PFSK-1 (cell line): Measurements from ENCODE around the gene DYNC2H1.

Experiments
- FOXP2 ChIP-seq: optimal IDR thresholded peaks from 2 replicates; pipeline ENCODE3; 2011; ENCODE audit warnings: borderline replicate concordance, control low read depth, inconsistent platforms; ENCODE audit not compliant: insufficient read depth; ENCODE audit errors: extremely low read length, extremely low read depth
- POLR2AphosphoS5 ChIP-seq: IDR thresholded peaks from 2 replicates; pipeline ENCODE4 v1.6.1; 2012; ENCODE audit warnings: low read depth, mild to moderate bottlenecking, control low read depth, low read length, moderate library complexity
- SIN3A ChIP-seq: IDR thresholded peaks from 2 replicates; pipeline ENCODE4 v1.6.1; 2012; ENCODE audit warnings: mild to moderate bottlenecking, low read length, moderate library complexity, borderline replicate concordance; ENCODE audit not compliant: insufficient read depth
- TAF1 ChIP-seq: IDR thresholded peaks from 2 replicates; pipeline ENCODE4 v1.6.1; 2012; ENCODE audit warnings: low read length, control low read depth, borderline replicate concordance; ENCODE audit not compliant: insufficient read depth
- TF ChIP-seq, protein P1 (sequence below), 2 experiments: IDR thresholded peaks; 2 replicates each; pipeline versions ENCODE4 v1.6.1 to v1.8.0; 2011 to 2012; ENCODE audit warnings: low read depth in 2 of 2, low read length in 2 of 2, control low read depth in 1 of 2, inconsistent platforms in 1 of 2, mild to moderate bottlenecking in 1 of 2, moderate library complexity in 1 of 2; ENCODE audit not compliant: insufficient read depth in 1 of 2

The DYNC2H1 gene

DNA sequence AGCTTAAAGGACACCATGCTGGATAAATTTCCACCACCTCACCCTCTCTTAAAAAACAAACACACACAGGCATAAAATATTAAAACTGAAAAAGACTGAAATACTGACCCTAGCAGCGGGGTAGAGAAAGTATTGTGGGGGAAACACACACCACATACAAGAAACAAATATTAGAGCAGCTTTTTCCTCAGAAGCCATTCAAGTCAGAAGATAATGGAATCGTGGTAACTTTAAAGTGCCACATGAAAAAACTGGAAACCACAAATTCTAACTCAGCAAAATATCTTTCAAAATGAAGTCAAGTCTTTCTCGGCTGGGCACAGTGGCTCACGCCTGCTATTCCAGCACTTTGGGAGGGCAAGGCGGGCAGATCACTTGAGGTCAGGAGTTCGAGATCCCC, 223.2 kb downstream of the DYNC2H1 start:
- TF ChIP-seq FOXP2, result no peak
- no peak for TF ChIP-seq POLR2AphosphoS5
- TF ChIP-seq, protein P1, sequence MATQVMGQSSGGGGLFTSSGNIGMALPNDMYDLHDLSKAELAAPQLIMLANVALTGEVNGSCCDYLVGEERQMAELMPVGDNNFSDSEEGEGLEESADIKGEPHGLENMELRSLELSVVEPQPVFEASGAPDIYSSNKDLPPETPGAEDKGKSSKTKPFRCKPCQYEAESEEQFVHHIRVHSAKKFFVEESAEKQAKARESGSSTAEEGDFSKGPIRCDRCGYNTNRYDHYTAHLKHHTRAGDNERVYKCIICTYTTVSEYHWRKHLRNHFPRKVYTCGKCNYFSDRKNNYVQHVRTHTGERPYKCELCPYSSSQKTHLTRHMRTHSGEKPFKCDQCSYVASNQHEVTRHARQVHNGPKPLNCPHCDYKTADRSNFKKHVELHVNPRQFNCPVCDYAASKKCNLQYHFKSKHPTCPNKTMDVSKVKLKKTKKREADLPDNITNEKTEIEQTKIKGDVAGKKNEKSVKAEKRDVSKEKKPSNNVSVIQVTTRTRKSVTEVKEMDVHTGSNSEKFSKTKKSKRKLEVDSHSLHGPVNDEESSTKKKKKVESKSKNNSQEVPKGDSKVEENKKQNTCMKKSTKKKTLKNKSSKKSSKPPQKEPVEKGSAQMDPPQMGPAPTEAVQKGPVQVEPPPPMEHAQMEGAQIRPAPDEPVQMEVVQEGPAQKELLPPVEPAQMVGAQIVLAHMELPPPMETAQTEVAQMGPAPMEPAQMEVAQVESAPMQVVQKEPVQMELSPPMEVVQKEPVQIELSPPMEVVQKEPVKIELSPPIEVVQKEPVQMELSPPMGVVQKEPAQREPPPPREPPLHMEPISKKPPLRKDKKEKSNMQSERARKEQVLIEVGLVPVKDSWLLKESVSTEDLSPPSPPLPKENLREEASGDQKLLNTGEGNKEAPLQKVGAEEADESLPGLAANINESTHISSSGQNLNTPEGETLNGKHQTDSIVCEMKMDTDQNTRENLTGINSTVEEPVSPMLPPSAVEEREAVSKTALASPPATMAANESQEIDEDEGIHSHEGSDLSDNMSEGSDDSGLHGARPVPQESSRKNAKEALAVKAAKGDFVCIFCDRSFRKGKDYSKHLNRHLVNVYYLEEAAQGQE (IDR thresholded peaks at IDR 0.05; ENCODE audit: insufficient read depth in 1 of 2, low read depth in 2 of 2, low read length in 2 of 2), result no peak
- TF ChIP-seq SIN3A, result no peak
- no peak for TF ChIP-seq TAF1

DNA sequence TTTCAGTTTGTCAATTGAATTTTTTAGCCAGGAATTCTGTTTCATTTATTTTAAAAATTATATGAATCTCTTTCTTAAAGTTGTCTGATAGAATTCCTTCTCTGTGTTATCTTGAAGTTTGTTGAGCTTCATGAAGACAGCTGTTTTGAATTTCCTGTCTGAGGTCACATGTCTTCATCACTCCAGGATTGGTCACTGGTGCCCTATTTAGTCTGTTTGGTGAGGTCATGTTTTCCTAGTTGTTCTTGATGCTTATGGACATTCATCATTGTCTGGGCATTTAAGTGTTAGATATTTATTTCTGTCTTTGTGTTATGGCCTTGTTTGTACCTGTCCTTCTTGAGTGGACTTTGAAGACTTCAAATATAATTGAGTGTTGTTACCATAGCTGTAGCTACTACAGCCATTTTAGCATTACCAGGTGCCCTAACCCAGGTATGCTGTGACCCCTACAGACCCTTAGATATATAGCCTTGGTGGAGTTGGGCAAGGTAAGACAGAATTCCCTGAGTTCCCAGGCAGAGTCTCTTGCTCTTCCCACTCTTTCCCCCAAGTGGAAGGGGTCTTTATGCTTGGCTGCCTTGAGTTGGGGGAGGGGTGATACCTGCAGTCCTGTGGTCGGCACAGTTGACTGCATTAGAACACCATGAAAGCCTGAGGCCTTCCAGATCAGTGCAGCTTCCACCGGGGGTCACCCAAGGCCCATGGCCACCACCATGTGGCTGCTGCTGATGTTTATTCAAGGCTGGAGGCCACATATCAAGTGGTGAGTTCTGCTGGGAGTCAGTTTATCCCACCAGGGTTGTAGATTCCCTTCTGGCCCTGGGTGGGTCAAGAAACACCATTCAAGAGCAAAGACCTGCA, 229.6 kb downstream of the DYNC2H1 start:
- TF ChIP-seq SIN3A (no peak), TAF1 (no peak), FOXP2 (no peak), POLR2AphosphoS5 (no peak)
- TF ChIP-seq, protein P1 (IDR thresholded peaks at IDR 0.05; ENCODE audit: insufficient read depth in 1 of 2, low read depth in 2 of 2, low read length in 2 of 2), result no peak

DNA sequence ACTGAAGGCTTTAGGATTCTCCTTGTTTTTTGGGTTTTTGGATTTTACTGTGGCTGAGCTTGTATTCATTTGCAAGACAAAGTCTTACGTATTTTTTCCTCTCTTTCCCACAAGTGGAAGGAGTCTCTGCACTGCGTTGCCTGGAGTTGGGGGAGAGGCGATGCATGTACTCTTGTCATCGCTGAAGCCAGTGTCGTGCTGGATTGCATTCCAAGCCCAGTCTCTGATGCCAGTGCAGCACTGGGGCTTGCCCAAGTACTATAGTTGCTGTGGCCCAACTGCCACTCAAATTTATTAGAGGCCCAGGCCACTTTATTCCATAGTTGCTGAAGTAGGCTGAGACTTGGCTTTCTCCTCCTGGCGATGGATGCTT, 230.2 kb downstream of the DYNC2H1 start:
- TF ChIP-seq POLR2AphosphoS5 (no peak), SIN3A (no peak), FOXP2 (no peak), TAF1 (no peak)
- TF ChIP-seq, protein P1 (IDR thresholded peaks at IDR 0.05; ENCODE audit: insufficient read depth in 1 of 2, low read depth in 2 of 2, low read length in 2 of 2), result no peak

DNA sequence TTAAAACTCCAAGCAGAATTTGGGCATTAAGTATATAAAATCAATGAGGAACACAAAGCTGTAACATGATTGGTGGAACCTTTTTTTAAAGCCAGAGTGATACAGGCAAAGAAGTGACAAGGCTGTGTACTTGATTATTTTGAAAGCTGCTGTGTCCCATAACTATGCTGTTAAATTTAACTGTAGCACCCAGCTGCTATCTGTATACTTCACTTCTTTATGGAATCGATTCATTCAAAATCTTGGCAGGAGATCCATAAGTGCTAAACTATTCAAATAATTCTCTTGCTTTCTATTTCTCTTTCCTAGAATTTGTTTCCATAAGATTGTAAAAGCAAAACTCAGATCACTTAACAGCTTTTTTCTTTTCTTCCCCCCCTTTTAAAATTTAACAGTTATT, 231.7 kb downstream of the DYNC2H1 start:
- TF ChIP-seq SIN3A (no peak), POLR2AphosphoS5 (no peak), FOXP2 (no peak), TAF1 (no peak)
- TF ChIP-seq, protein P1 (IDR thresholded peaks at IDR 0.05; ENCODE audit: insufficient read depth in 1 of 2, low read depth in 2 of 2, low read length in 2 of 2), result no peak
